Dermis microvascular lymphatic vessel endothelial cell (primary cell): ENCODE data around the gene LETM1. TPM values are rescaled to one million over a fixed set of nuclear protein-coding genes. Genes with fewer than 3 reads are reported as not detected.

ENCODE experiments used
- DNase-seq, 2 donors: peaks; one replicate each; pipeline versions ENCODE4 v3.0.0 to v3.0.0-alpha.2; 2010; ENCODE audit warnings: low read depth in 2 of 2
- total RNA-seq: library from RNA; depleted of rRNA; stranded (reverse); fragments of >200 nt; gene quantifications from 2 replicates; pipeline ENCODE4 v1.2.1, GENCODE V29; 2014

Gene LETM1
- total RNA-seq, 1 donor from 2014 or later: 68.3 TPM

GRCh38 chr4:1779588-1780382, 76.2 kb downstream of the LETM1 start:
- no peak for DNase-seq

- no peak for DNase-seq
These were observed 77.1 kb downstream of the LETM1 start for GRCh38 chr4:1778642-1779392.

- DNase-seq: peak in 1 of 2 donors; percentile 48
These were observed 77.9 kb downstream of the LETM1 start for GRCh38 chr4:1777822-1778641.

- DNase-seq: no peak
These were observed 79.3 kb downstream of the LETM1 start for GRCh38 chr4:1776521-1777161.

- DNase-seq: no peak
These were observed 80.0 kb downstream of the LETM1 start for GRCh38 chr4:1775731-1776500.

GRCh38 chr4:1773754-1774153, 82.2 kb downstream of the LETM1 start:
- no peak for DNase-seq

- no peak for DNase-seq
These were observed 83.0 kb downstream of the LETM1 start for GRCh38 chr4:1772853-1773538.

- no peak for DNase-seq
These were observed 84.2 kb downstream of the LETM1 start for GRCh38 chr4:1771555-1772305.

GRCh38 chr4:1770791-1771231, 85.1 kb downstream of the LETM1 start:
- DNase-seq: no peak

GRCh38 chr4:1770245-1770644, 85.7 kb downstream of the LETM1 start:
- no peak for DNase-seq

GRCh38 chr4:1769692-1770091, 86.3 kb downstream of the LETM1 start:
- no peak for DNase-seq

- no peak for DNase-seq
These were observed 87.5 kb downstream of the LETM1 start for GRCh38 chr4:1768367-1769034.

- peak in 1 of 2 donors; percentile 48 for DNase-seq
These were observed 88.1 kb downstream of the LETM1 start for GRCh38 chr4:1767770-1768366.

- peak in 1 of 2 donors; percentile 29 for DNase-seq
These were observed 88.7 kb downstream of the LETM1 start for GRCh38 chr4:1767061-1767769.

- no peak for DNase-seq
These were observed 89.6 kb downstream of the LETM1 start for GRCh38 chr4:1766106-1767060.

GRCh38 chr4:1765409-1766072, 90.4 kb downstream of the LETM1 start:
- DNase-seq: no peak
